HG03432 (cell line): Measurements from ENCODE around the gene CDK11B.
"Not testable (repeated sequence)": the region's sequence is repeated elsewhere in the genome, so short reads cannot be mapped to it uniquely, and the experiment has no call there.

Experiments
- ATAC-seq: cut with Tn5 transposase; IDR thresholded peaks from one replicate; pipeline ENCODE4 v1.9.1; 2021; ENCODE audit warnings: mild to moderate bottlenecking, moderate library complexity; ENCODE audit not compliant: unreplicated experiment

The CDK11B gene

GRCh38 chr1:1600861-1601563 lies 57.8 kb downstream of the CDK11B start:
- ATAC-seq = no peak

GRCh38 chr1:1599935-1600860 lies 58.6 kb downstream of the CDK11B start, which contains the start of gene FNDC10:
TSS of gene FNDC10 (minus strand) at chr1:1600135. CDS start at chr1:1600015, 120 bp downstream.
- no peak for ATAC-seq

DNA sequence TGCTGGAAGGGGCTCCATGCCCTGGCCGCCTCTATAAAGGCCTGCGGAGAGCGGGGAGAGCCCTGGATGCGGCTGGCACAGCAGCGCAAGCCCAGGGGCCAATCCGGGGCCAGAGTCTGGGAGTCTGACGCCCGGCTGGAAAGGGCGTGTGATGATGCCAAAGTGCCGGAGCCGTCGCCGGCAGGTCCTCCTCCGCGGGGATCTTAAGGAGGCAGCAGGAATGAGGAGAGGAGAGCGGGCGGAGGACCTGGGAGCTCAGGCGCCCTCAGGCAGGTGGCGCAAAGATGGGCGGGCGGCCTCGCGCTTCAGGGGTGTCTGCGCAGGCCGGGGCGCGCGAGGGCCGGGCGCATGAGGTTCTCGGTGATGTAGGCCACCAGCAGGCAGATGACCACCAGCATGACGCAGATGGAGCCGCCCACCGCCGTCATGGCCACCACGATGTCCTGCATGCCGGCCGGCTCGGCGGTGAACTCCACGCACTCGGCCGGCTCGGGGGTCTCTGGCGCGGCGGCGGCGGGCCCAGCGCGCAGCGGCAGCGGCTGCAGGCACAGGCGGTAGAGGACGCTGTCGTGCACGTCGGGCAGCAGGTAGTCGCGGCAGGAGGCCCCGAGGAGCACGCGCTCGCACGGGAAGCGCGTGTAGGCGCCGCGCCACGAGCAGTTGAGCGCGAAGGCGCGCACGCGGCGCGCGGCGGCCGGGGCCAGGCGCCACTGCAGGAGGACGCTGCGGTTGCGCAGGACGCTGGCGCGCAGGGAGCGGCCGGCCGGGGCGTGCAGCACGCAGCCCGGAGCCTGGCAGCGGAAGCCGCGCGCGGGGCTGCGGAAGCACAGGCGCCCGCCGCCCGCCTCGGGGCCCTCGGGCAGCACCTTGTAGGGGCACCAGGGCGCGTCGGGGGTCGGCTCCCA lies 59.5 kb downstream of the CDK11B start:
- no peak for ATAC-seq

DNA sequence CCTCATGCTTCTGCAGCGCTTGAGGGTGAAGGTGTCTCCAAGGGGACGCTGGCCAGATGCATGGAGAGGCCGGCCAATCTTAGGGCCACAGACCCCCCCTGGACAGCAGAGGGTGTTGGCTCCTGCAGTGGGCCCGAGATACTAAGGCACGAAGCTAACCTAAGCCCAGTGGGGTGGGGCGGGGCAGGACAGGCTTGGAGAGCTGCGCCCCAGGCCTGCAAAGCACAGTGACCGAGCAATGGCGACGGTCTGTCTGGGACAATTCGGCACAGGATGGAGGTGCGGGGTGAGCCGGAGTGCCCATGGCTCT lies 60.1 kb downstream of the CDK11B start:
- ATAC-seq = no peak

DNA sequence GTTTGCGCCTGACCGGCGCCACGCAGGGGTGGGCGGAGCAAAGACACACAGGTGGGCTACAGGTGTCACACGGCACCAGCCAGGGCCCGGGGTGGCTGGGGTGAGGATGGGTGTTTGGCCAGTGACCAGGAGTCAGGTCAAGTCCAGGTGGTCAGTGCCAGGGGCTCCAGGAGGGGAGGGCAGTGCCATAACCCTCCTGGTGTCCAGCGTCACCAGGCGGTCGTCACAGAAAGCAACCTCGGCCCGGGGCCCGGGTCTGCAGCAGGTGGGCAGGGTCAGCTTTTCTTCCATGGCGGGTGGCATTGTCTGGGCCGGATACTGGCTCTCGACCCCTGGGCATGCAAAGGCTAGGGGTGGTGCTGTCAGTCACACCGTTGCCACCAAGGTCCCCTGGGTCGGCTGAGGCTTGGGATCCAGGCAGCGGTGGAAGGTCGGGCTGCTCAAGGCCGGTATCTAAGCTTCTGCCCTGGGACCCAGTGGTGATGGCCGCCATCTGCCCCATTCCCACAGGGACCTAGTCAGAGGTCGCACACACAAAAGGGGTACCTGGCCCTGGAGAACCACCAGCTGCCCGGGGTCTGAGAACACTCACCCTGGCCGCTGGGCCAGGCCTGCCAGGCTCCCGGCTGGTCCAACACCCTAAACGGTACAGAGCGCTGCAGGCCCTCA lies 60.6 kb downstream of the CDK11B start:
- ATAC-seq = no peak

DNA sequence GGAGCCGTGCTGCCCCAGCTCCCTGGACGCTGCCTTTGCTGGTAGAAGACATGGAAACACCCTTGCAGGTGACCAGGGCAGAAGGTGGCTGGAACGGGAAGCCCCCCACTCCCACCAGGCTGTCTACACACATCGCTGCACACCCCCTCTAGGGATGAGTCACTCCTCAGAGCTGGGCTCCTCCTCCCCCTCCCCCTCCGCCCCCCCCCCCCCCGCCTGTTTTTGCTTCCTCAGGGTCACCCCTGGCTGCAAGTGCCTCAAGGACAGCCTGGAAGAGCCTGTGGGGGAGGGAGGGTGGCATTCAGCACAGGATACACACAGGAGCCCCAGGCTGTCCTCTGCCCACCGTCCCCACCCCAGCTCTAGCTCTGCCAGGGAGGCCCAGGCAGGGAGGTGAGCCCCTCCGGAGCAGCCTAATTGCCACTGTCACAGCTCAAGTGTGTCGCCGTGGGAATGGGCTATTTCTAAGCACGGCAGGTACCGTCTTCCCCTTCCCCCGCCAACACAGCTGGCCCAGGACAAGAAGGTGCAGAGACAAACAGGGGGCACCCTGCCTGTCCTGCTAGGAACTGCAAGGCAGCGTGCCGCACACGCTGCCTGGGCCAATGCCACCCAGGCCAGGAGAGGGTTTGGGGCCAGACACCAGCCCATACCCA lies 61.4 kb downstream of the CDK11B start:
- ATAC-seq = no peak

DNA sequence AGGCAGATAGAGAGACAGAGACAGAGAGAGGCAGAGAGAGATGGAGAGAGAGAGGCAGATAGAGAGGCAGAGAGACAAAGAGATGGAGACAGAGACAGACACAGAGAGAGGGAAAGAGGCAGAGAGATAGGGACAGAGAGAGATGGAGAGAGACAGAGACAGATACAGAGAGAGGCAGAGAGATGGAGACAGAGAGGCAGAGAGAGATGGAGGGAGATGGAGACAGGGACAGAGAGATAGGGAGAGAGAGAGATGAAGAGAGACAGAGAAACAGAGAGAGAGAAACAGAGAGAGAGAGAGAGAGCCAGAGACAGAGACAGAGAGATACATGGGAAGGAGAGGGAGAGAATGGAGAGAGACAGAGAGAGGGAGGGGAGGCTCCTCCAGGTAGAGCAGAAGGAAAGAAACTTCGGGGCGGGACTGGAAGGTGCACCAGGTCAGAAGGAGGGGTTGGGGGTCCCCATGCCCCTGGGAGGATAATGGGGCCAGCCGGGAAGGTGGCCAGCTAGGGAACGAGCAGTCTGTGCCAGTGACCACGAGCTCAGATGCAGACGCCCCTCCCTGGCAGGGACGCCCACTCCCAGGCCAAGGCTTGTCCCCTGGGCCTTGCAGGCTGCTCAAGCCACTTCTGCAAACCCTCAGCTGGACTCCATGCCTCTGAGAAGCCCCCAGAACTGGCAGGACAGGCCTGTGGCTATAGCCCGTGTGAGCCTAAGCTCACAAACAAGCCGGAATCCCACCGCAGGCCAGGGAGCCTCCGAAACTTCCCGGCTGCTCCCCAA lies 62.1 kb downstream of the CDK11B start:
- no peak for ATAC-seq

- ATAC-seq = not testable (repeated sequence)
Measured at GRCh38 chr1:1595341-1595740, 63.5 kb downstream of the CDK11B start.

DNA sequence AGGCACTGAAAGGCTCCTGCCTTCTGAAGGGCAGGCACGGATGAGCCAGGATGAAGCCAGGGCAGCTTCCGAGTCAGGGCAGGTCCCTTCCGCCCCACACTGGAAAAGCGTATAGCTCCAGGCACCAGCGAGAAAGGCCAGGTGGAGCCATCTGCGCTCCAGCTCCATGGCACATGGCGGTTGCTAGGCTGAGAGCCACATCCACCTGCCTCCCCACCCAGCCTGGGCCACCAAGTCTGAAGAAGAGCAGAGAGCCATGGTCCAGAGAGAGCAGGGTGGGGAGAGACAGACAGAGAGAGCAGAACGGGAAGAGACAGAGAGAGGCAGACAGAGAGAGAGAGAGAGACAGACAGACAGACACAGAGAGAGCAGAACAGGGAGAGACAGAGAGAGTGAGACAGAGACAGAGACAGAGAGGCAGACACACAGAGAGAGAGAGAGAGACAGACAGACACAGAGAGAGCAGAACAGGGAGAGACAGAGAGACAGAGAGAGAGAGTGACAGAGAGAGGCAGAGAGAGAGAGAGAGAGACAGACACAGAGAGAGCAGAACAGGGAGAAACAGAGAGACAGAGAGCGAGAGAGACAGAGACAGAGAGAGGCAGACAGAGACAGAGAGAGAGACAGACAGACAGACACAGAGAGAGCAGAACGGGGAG lies 64.1 kb downstream of the CDK11B start:
- ATAC-seq = no peak

- no peak for ATAC-seq
Measured at GRCh38 chr1:1593834-1594601, 64.8 kb downstream of the CDK11B start.

GRCh38 chr1:1591452-1591851 lies 67.4 kb downstream of the CDK11B start:
- ATAC-seq = no peak
